RKO (cell line): Measurements from ENCODE around the gene TIMM8A.
"Not testable (repeated sequence)": the region's sequence is repeated elsewhere in the genome, so short reads cannot be mapped to it uniquely, and the experiment has no call there.

Source experiments
- DNase-seq: peaks from one replicate; pipeline ENCODE4 v3.0.0-alpha.2; 2016; ENCODE audit warnings: low spot score

TIMM8A gene

DNA sequence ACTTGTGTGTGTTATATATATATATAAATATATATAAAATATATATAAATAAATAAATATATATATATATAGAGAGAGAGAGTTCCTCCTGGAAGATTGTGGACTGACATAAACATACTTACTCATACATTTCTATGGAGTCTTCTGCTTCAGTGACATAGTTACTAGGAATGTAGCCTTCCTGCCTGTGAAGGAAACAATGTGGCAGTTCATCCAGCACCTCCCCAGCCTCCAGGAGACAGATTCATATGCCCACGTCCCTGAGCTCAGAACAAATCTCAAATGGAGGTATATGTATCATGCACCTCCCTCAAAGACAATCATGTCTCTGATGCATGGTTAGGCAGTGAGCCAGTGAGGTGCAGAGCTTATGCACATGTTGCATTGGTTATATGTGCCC is 11.4 kb upstream of the TIMM8A start:
- DNase-seq = no peak

GRCh38 chrX:101357166-101357795 is 8.7 kb upstream of the TIMM8A start:
- peak; percentile 34 for DNase-seq

DNA sequence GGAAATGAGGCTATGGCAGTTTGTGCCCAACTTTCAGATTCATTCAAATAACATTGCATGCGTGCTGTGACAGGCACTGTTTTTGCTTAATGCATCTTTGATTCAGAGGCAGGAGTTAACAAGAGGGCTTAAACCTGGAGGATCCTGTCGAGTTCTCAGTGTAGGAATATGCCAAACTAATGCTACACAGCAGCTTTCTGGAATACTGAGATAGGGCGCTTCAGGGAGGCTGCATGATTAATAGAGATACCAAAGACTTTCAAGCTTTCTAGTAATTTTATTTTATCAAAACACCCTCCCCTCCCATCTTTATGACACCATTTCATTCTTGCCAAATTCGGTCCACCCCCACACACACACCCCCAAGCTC is 636 bp upstream of the TIMM8A start:
- no peak for DNase-seq

DNA sequence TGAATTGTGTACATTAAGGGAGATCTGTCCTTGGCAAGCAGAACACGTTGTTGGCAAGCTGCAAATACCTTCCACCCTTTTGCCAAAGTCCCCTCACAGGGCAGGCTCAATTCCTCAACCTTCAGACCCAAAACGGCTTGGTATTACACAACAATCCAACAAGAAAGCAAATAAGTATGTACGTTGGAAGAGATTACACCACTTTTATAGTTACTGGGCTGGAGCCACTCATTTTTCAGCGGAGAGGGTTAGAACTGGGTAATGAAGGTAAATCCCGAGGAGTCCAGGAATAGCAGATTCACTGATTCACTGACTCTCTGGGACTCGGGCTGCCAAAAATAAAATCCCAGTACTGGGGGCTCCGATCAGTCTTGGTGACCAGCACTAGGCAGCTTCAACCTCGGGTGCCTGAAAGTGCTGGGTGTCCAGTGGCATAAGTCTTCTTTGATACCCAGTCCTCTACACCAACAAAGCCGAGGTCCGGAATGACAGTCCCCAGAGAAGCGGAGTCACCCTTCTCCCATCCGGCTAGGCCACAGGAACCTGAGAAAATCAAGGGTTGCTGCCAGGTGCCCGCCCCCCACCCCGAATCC is 587 bp downstream of the TIMM8A start:
- peak; percentile 23 for DNase-seq

- DNase-seq = no peak
Measured at GRCh38 chrX:101337776-101338271, 10.7 kb downstream of the TIMM8A start.

DNA sequence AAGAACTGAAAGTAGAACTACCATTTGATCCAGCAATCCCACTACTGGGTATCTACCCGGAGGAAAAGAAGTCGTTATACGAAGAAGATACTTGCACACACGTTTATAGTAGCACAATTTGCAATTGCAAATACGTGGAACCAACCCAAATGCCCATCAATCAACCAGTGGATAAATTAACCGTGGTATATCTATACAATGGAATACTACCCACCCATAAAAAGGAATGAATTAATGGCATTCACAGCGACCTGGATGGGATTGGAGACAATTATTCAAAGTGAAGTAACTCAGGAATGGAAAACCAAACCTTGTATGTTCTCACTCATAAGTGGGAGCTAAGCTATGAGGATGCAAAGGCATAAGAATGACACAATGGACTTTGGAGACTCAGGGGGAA is 14.2 kb downstream of the TIMM8A start:
- not testable (repeated sequence) for DNase-seq

- not testable (repeated sequence) for DNase-seq
Measured at GRCh38 chrX:101326600-101326999, 21.9 kb downstream of the TIMM8A start.

- DNase-seq = no peak
Measured at GRCh38 chrX:101303790-101304189, 44.8 kb downstream of the TIMM8A start.
